GM21717 (cell line): Measurements from ENCODE around the gene GPRC5C.

Source experiments
- ATAC-seq: cut with Tn5 transposase; IDR thresholded peaks from one replicate; pipeline ENCODE4 v1.9.1; 2021; ENCODE audit warnings: mild to moderate bottlenecking, moderate library complexity; ENCODE audit not compliant: unreplicated experiment

Gene GPRC5C

DNA sequence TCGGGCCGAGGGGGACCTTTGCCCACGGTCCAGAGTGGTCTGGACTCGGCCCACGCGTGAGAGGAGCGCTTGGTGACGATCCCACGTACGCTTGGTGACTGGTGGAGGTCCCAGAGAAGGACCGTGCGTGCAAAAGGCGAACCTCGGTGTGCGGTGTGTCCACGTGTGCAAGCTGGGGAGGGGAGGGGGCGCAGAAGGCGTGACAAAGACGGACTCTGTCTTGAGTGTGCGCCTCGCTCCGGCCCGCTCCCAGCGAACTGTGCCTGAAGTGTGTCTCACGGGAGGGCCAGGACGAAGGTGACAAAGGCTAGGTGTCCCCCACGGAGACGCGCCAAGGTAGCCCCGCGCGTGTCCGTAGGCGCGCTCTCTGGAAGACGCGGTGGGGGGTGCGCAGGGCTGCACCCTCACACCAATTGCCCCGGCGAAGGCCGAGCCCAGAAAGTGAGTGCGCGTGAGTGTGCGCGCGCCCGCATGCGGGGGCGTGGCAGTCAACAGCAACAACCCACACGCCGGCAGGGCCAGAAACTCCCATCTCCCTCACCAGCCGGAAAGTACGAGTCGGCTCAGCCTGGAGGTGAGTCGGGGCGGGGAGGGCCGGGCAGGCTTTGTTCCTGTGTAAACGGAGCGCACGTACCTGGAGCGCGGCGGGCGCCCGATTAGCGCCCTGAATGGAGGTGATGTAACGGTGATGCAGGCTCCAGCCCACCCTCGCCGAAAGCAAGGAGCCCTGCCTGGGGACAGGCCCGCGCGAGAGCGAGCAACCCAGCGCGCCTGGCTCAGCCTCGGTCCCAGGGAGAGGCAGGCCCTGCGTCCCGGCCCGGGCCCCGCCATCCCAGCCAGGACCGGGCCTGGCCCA lies at the start of gene GPRC5C:
Gene GPRC5C (plus strand): TSS at position 521 of the 856 bp plus-strand sequence. CDS start 7,689 bp downstream, outside the sequence.
- ATAC-seq = no peak

DNA sequence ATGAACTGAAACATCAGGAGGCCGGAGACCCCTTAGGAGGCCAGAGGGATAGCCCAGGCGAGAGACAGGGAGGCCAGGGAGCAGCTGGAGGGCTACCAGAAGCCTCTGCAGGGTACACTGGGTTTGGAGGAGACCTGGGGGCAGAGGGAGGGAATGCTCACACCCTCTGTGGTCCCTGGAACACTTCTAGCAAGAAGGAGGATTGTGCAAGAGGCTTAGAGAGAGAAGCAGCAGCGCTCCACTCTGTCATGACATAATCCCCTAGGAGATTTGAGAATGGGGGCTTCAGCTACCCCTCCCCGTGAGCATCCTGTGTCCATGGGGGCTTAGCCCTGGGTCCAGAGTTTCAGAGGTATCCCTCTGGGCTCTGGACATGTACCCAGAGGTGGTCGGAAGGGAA lies 48.7 kb upstream of the GPRC5C start:
- no peak for ATAC-seq

GRCh38 chr17:74385201-74385600 lies 46.7 kb upstream of the GPRC5C start:
- no peak for ATAC-seq

DNA sequence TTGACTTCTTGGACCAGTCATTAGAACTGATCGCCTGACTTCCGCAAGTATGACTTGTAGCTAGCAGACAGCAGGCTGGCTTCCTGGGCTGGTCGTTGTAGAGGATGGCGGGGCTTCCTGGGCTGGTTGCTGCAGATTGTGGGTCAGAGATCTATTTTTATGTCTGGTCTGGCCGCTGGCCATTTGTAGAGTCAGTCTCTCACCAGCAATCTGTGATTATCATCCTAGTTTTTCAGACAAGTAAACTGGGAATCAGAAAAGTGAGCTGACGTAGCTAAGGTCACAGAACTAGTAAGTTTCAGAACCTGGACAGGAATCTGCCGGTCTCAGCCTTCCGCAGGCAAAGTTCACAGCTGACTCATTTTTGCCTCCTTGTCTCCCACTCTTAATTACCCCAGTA lies 45.5 kb upstream of the GPRC5C start:
- ATAC-seq = no peak

DNA sequence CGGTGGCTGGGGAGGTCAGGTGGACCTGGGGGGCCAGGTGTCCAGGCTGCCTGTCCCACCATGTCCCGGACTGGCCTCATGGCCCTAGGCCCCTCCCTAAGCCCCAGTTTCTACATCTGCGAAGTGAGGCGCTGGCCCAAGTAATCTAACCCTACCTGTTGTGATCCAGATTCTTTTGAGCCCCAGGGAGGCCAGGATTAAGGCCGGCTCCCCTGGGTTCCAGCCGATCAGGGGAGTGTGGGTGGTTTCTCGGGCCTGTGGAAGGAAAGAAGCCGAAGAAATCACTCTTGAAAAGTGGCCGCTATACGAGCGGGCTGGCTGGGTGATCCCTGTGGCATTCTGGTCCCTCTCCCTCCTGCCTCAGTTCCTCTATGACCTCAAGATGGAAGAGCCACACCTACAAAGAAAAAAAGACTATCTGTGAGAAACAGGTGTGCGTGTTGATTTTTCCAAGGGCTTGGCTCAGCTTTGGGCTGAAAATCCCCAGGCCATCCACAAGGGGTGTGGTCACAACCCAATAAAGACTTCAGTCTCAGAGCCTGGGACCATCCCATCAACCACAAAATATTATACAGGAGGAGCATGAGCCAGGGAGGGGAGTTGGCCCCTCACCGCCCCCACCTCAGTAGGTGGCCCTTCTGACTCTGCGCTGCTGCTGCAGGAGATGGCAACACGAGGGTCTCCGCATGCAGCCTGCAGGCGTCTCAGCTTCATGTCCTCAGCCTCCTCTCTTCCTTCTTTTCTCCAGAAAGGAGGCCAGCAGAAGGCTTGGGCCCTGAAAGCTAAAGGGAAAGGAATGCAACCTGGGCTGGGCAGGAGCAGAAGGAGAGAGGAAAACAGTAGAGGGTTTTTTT lies 44.3 kb upstream of the GPRC5C start:
- ATAC-seq = no peak

DNA sequence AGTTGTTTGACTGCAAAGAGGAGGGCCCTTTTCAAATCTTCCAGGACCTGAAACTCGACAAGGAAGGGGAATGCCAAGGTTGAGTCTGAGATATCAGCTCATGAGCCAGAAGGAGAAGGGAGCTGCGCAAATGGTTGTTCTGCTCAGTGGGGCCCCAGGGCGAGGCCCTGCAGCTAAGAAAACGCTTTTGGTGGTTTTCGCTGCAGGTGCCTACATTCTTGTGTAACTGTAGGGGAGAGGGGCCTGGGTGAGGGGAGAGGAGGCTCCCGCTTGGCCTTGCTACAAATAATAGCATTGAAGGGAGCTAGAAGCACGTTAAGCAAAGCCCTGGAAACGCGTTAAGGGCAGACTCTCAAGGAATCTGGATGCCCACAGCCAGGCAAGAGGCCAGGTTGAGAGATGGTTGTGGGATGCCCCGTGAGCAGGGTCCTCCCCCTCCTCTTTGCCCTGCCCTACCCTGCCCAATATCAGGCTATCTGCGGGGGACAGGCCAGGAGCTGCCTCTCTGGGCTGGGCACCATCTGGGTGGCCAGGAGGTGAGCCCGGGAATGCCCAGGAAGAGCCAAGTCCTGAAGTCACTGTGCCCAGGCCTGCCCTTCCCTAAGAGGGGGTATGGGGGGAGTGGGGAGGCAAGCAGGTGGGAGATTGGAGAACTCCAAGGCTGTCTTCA lies 42.7 kb upstream of the GPRC5C start:
- ATAC-seq = no peak

GRCh38 chr17:74389937-74390679 lies 41.8 kb upstream of the GPRC5C start:
- no peak for ATAC-seq

- no peak for ATAC-seq
These were observed 40.9 kb upstream of the GPRC5C start for GRCh38 chr17:74390680-74391653.

- ATAC-seq = no peak
These were observed 40.1 kb upstream of the GPRC5C start for GRCh38 chr17:74391771-74392170.

- ATAC-seq = no peak
These were observed 39.0 kb upstream of the GPRC5C start for GRCh38 chr17:74392848-74393247.

GRCh38 chr17:74393346-74393942 lies 38.4 kb upstream of the GPRC5C start:
- no peak for ATAC-seq

GRCh38 chr17:74394275-74394950 lies 37.5 kb upstream of the GPRC5C start:
- no peak for ATAC-seq

- no peak for ATAC-seq
These were observed 36.9 kb upstream of the GPRC5C start for GRCh38 chr17:74394977-74395376.

- no peak for ATAC-seq
These were observed 35.3 kb upstream of the GPRC5C start for GRCh38 chr17:74396567-74396966.

DNA sequence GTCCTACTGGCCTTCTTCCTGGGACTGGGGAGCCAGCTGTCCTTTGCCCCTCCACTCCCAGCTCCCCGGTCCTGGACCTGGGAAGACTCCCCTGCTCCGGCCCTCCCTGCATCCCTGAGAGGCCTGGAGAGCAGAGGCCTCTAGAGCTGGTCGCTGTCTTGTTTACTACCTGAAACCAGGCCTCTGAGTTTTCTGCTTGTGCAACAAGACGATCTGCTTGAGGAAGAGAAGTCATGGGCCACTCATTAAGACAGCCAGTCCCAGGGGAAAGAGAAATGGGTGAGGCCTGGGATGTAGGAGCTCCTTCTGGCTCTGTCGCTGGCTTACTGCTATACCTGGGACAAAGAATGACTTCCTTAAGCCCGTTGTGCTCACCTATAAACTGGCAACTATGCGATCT lies 29.8 kb upstream of the GPRC5C start:
- ATAC-seq = no peak

DNA sequence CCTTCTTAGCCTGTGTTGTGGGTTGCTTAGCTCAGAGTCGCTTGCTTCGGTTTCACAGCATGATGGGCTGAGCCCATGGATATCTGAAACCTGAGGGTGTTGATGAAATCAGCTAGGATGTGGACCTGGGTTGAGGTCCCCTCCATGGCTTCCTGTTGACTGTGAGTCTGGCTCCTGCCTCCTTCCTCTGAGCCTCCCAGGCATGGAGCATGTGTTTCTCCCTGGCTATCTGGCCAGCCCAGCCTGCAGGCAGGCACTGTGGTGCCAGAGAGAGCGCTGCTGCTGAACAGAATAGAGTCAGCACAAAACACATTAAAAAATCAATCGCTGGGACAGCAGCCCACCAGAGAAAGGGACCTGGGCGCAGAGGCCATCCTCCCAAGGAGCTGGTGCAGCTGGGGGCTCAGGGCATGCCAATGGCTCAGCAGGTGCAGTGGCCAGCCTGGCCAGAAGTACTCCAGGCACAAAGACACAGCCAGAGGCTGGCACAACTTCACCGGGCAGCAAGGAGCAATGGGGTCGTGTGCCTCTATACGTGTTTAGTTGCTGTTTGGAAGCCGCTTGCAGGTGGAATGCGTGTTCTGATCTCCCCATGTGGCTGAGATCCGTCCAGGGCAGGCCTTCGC lies 28.3 kb upstream of the GPRC5C start:
- ATAC-seq = no peak

DNA sequence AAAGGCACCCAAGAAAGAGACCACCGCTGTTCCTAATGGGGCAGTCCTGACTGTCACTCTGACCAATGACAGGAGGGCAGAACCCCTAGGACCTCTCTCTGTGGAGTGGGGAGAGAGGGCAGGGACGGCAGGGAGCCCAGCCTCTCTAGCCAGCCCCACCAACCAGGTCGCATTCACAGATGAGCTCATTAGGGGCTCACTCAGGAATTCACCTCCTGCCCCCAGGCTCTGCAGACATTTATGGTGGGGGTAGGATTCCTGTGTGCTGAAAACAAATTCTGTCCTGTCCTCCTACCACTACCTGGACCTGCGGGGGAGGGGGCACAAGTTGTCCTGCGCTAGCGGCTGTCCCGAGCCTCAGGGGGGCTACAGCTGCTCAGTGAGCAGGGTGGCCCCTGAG lies 27.7 kb upstream of the GPRC5C start:
- no peak for ATAC-seq

DNA sequence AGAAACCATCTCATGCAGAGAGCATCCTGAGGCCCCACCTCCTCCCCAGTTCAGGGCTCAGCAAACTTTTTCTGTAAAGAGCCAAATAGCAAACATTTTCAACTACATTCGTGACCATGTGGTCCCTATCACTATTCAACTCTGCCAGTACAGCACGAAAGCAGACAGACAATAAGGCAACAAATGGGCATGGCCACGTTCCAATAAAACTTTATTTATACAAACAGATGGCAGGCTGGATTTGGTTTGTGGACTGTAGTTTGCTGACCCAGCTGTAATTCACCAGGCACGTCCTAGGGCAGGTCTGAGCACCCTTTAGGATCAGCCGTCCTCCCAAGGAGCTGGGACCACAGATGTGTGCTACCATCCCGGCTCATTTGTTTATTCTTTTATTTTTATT lies 27.1 kb upstream of the GPRC5C start:
- ATAC-seq = no peak
